GM18519 (cell line): Measurements from ENCODE around the gene STRA6.

Source experiments
- ATAC-seq: cut with Tn5 transposase; IDR thresholded peaks from one replicate; pipeline ENCODE4 v1.9.1; 2021; ENCODE audit warnings: mild to moderate bottlenecking, moderate library complexity; ENCODE audit not compliant: unreplicated experiment, low FRiP score

STRA6 gene

GRCh38 chr15:74136814-74137536 lies 65.6 kb downstream of the STRA6 start:
- ATAC-seq: no peak

- no peak for ATAC-seq
Observed at GRCh38 chr15:74136540-74136813, 66.1 kb downstream of the STRA6 start.

- ATAC-seq: no peak
Observed at GRCh38 chr15:74135041-74135565, 67.5 kb downstream of the STRA6 start.

GRCh38 chr15:74134387-74135027 lies 68.1 kb downstream of the STRA6 start:
- no peak for ATAC-seq

- ATAC-seq: no peak
Observed at GRCh38 chr15:74133694-74134386, 68.7 kb downstream of the STRA6 start.

GRCh38 chr15:74132681-74133651 lies 69.6 kb downstream of the STRA6 start:
- no peak for ATAC-seq

- no peak for ATAC-seq
Observed at GRCh38 chr15:74131628-74132413, 70.8 kb downstream of the STRA6 start.

GRCh38 chr15:74130849-74131627 lies 71.5 kb downstream of the STRA6 start:
- ATAC-seq: no peak

GRCh38 chr15:74130155-74130848 lies 72.3 kb downstream of the STRA6 start, which contains the start of gene ISLR2:
ISLR2 (plus strand) TSS chr15:74130586; CDS start chr15:74132755, 2,169 bp downstream.
- no peak for ATAC-seq

GRCh38 chr15:74129586-74130154 lies 72.9 kb downstream of the STRA6 start:
- ATAC-seq: no peak
